ENCODE data around the gene PHF3. TPM values are rescaled to one million over a fixed set of nuclear protein-coding genes. Genes with fewer than 3 reads are reported as not detected.

PHF3 gene
- total RNA-seq, 5 donors from 2014 or later (not counting 1 experiment from before 2014, with no cell fraction given), result 78.5 to 110 (median 93.3) TPM

DNA sequence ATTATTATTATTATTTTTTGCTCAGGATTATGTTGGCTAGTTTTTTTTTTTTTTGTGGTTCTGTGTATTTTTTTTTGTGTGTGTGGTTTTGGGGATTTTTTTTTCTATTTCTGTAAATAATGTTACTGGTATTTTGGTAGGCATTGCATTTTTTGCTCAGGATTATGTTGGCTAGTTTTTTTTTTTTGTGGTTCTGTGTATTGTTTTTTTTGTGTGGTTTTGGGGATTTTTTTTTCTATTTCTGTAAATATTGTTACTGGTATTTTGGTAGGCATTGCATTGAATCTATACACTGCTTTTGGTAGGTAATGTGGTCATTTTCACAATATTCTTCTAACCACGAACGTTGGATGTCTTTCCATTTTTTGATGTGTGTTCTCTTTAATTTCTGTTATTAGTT, 17.4 kb downstream of the PHF3 start:
- no peaks in the 10 kb centered on the region for H3K27me3 ChIP-seq (replicated peaks in 1 of 2; ENCODE audit: control insufficient read depth in 2 of 2, extremely low read depth in 1 of 2, insufficient read depth in 2 of 2, low read length in 1 of 2)
- no CpG with 5 or more reads among the region's 2 CpGs for WGBS (ENCODE audit: insufficient coverage)
- Mint-ChIP-seq H3K27ac (no peak overlapping the region), H3K27me3 (no peaks in the 10 kb centered on the region), H3K4me1 (peaks cover 87 to 93% (median 88%) of the 10 kb centered on the region in 3 donors), H3K4me3 (peak overlapping the region; percentile 14 to 47 (median 25)), H3K9me3 (peaks cover 2 to 4% (median 4%) of the 10 kb centered on the region in 3 donors), H3K36me3 (peaks cover 31% of the 10 kb centered on the region)
- peaks cover 2% of the 10 kb centered on the region for H3K9me3 ChIP-seq
- DNase-seq, result no peak
- peaks cover 10 to 19% of the 10 kb centered on the region in 2 experiments for H3K4me1 ChIP-seq (ENCODE audit: control insufficient read depth in 1 of 2, extremely low read depth in 1 of 2, insufficient read depth in 2 of 2, low read length in 2 of 2)
- H3K27ac ChIP-seq (ENCODE audit: low read length), result no peak overlapping the region
- ChIA-PET POLR2A (interaction anchor here in 1 of 2 donors (0.7 kb wide), 1 partner anchor 56 kb away, joined by 4 read pairs; no protein-coding TSS in a partner anchor), CTCF (interaction anchor here (0.7 kb wide), 2 partner anchors 17 to 18 kb away, joined by 4 to 6 read pairs; partner anchors contain the start of gene PHF3 (in 1 of the 2))
- no peak overlapping the region for H3K4me3 ChIP-seq (ENCODE audit: control insufficient read depth in 1 of 2, extremely low read depth in 1 of 2, low read length in 1 of 2)
- no peaks in the 10 kb centered on the region for H3K36me3 ChIP-seq (ENCODE audit: control insufficient read depth in 2 of 2, extremely low read depth in 1 of 2, insufficient read depth in 1 of 2, low read length in 1 of 2)
- ATAC-seq (replicated peaks in 1 of 4), result no peak

DNA sequence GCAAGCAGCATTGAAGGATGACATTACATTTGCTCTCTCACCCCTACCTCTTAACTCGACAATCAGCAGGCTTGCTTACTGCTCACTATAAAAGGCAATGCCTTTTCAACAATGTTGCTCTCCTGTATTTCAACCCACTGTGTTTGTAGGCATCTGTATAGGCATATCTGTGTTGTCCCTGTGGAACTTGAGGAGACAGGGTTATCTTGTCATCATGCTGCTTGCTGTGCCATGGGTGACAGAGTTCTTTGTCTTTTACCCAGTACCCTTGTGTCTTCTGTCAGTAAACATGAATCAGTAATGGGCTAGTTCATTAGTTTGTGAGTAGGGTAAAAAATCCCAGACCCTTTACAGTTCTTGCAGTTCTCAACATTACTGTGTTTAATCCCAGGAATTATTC, 25.2 kb downstream of the PHF3 start:
- Mint-ChIP-seq H3K9me3 (no peaks in the 10 kb centered on the region), H3K27ac (no peak overlapping the region), H3K4me1 (peaks cover 89 to 95% (median 91%) of the 10 kb centered on the region in 3 donors), H3K4me3 (no peak overlapping the region), H3K27me3 (no peaks in the 10 kb centered on the region), H3K36me3 (peaks cover 16% of the 10 kb centered on the region)
- Histone ChIP-seq H3K4me1 (ENCODE audit: control insufficient read depth in 1 of 2, extremely low read depth in 1 of 2, insufficient read depth in 2 of 2, low read length in 2 of 2) (peaks cover 23 to 27% of the 10 kb centered on the region in 2 experiments), H3K4me3 (ENCODE audit: control insufficient read depth in 1 of 2, extremely low read depth in 1 of 2, low read length in 1 of 2) (no peak overlapping the region), H3K9me3 (no peaks in the 10 kb centered on the region), H3K36me3 (ENCODE audit: control insufficient read depth in 2 of 2, extremely low read depth in 1 of 2, insufficient read depth in 1 of 2, low read length in 1 of 2) (peaks cover 0 to 2% of the 10 kb centered on the region in 2 donors), H3K27me3 (replicated peaks in 1 of 2; ENCODE audit: control insufficient read depth in 2 of 2, extremely low read depth in 1 of 2, insufficient read depth in 2 of 2, low read length in 1 of 2) (no peaks in the 10 kb centered on the region), H3K27ac (ENCODE audit: low read length) (no peak overlapping the region)
- DNase-seq (no peak), ATAC-seq (replicated peaks in 1 of 4) (no peak)
- ChIA-PET CTCF (no interaction called here), POLR2A (no interaction called here)
- no CpG with 5 or more reads among the region's 1 CpG for WGBS (ENCODE audit: insufficient coverage)

DNA sequence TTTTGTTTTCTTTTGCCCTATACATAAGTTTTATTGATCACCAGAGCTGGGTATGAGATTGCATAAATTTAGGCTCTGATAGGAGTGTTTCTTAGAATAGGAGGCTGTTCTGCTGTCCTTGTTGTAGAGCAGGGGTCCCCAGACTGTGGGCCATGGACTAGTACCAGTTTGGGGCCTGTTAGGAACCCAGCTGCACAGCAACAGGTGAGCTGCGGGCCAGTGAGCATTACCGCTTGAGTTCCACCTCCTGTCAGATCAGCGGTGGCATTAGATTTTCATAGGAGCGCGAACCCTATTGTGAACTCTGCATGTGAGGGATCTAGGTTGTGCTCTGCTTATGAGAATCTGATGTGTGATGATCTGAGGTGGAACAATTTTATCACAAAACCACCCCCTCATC, 26.2 kb downstream of the PHF3 start:
- no peak for DNase-seq
- H3K9me3 Mint-ChIP-seq, result no peaks in the 10 kb centered on the region
- H3K9me3 ChIP-seq, result no peaks in the 10 kb centered on the region
- no peak overlapping the region for H3K27ac Mint-ChIP-seq
- H3K27ac ChIP-seq (ENCODE audit: low read length), result no peak overlapping the region
- POLR2A ChIA-PET, result no interaction called here
- H3K4me1 Mint-ChIP-seq, result peaks cover 86 to 93% (median 89%) of the 10 kb centered on the region in 3 donors
- peaks cover 21 to 27% of the 10 kb centered on the region in 2 experiments for H3K4me1 ChIP-seq (ENCODE audit: control insufficient read depth in 1 of 2, extremely low read depth in 1 of 2, insufficient read depth in 2 of 2, low read length in 2 of 2)
- H3K36me3 ChIP-seq (ENCODE audit: control insufficient read depth in 2 of 2, extremely low read depth in 1 of 2, insufficient read depth in 1 of 2, low read length in 1 of 2), result peaks cover 0 to 2% of the 10 kb centered on the region in 2 donors
- H3K36me3 Mint-ChIP-seq, result peaks cover 11% of the 10 kb centered on the region
- H3K4me3 ChIP-seq (ENCODE audit: control insufficient read depth in 1 of 2, extremely low read depth in 1 of 2, low read length in 1 of 2), result no peak overlapping the region
- WGBS (ENCODE audit: insufficient coverage), result no CpG with 5 or more reads among the region's 5 CpGs
- ATAC-seq (replicated peaks in 1 of 4), result no peak
- CTCF ChIA-PET, result no interaction called here
- H3K27me3 ChIP-seq (replicated peaks in 1 of 2; ENCODE audit: control insufficient read depth in 2 of 2, extremely low read depth in 1 of 2, insufficient read depth in 2 of 2, low read length in 1 of 2), result no peaks in the 10 kb centered on the region
- no peaks in the 10 kb centered on the region for H3K27me3 Mint-ChIP-seq
- peak overlapping the region in 1 of 3 donors; percentile 10 for H3K4me3 Mint-ChIP-seq

DNA sequence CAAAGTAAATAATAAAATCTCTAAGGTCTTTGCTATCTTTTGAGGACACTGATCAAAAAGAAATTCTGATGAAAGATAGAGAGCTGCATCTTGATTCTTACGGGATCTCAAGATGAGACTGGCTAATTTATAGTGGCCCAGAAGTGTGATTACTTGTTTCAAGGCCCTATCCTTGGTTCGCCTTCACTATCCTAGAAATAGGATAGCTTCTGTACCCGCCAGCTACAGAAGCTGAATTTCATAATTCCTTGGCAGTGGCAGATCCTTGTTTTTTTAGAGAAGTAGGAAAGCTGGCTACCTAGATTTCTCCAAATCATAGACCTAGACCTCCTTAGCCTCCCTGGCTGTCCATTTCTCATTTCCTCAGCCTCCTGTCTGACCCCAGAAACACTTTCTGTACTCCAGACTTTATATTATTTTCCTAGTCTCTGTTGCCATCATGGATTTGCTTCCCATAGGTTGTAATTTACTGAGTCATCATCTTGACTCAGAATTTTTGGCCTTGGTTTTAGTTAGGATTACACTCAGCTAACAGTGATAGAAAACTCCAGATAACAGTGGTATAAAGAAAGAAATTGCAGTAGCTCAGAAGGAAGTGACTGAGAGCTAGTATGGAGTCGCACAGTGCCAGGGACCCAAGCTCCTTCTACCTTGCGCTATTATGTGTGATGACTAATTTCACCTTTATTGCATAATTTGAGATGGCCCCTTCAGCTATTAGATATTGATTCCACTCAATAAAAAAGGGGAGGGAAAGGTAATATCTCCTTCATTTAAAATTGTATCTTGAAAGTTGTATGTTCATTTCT, 27.7 kb downstream of the PHF3 start:
- peaks cover 83 to 89% (median 86%) of the 10 kb centered on the region in 3 donors for H3K4me1 Mint-ChIP-seq

DNA sequence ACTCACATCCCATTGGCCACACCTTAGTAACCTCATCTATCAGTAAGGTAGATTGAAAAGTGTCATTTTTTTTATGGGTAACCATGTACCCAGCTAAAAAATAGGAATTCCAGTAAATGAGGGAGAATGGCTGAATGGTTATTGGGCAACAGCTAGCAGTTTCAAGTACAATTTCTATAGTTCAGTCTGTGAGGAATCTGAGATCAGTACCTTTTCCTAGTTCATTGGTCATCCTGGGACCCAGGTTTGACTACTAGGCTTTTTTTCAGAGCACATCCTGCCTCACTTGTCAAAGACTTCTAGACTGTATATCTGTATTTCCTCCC, 28.3 kb downstream of the PHF3 start:
- Mint-ChIP-seq H3K27ac (no peak overlapping the region), H3K9me3 (no peaks in the 10 kb centered on the region), H3K36me3 (peaks cover 11% of the 10 kb centered on the region), H3K27me3 (no peaks in the 10 kb centered on the region), H3K4me1 (peaks cover 83 to 89% (median 85%) of the 10 kb centered on the region in 3 donors), H3K4me3 (peak overlapping the region in 1 of 3 donors; percentile 46)
- Histone ChIP-seq H3K36me3 (ENCODE audit: control insufficient read depth in 2 of 2, extremely low read depth in 1 of 2, insufficient read depth in 1 of 2, low read length in 1 of 2) (peaks cover 0 to 2% of the 10 kb centered on the region in 2 donors), H3K27ac (ENCODE audit: low read length) (no peak overlapping the region), H3K27me3 (replicated peaks in 1 of 2; ENCODE audit: control insufficient read depth in 2 of 2, extremely low read depth in 1 of 2, insufficient read depth in 2 of 2, low read length in 1 of 2) (no peaks in the 10 kb centered on the region), H3K4me3 (ENCODE audit: control insufficient read depth in 1 of 2, extremely low read depth in 1 of 2, low read length in 1 of 2) (no peak overlapping the region), H3K9me3 (no peaks in the 10 kb centered on the region), H3K4me1 (ENCODE audit: control insufficient read depth in 1 of 2, extremely low read depth in 1 of 2, insufficient read depth in 2 of 2, low read length in 2 of 2) (peaks cover 20 to 21% of the 10 kb centered on the region in 2 experiments)
- ChIA-PET POLR2A (interaction anchor here in 1 of 2 donors (0.6 kb wide), 1 partner anchor 84 kb away, joined by 3 read pairs; no protein-coding TSS in a partner anchor), CTCF (interaction anchor here (0.7 to 1.3 kb wide), 3 partner anchors 15 to 65 kb away, joined by 3 read pairs; no protein-coding TSS in a partner anchor)
- ATAC-seq (replicated peaks in 1 of 4) (peak in 1 of 4 experiments; percentile 22), DNase-seq (no peak)

More for the DNA sequence above, 27.7 kb downstream of the PHF3 start:
- H3K27ac ChIP-seq (ENCODE audit: low read length), result no peak overlapping the region
- ATAC-seq (replicated peaks in 1 of 4) (peak in 1 of 4 experiments; percentile 29), DNase-seq (no peak)
- H3K4me3 ChIP-seq (ENCODE audit: control insufficient read depth in 1 of 2, extremely low read depth in 1 of 2, low read length in 1 of 2), result no peak overlapping the region
- Mint-ChIP-seq H3K36me3 (peaks cover 15% of the 10 kb centered on the region), H3K27me3 (no peaks in the 10 kb centered on the region), H3K27ac (no peak overlapping the region), H3K9me3 (no peaks in the 10 kb centered on the region), H3K4me3 (peak overlapping the region in 1 of 3 donors; percentile 46)
- 100% methylated on average over 1 of the region's 5 CpGs for WGBS (ENCODE audit: insufficient coverage)
- peaks cover 21 to 22% of the 10 kb centered on the region in 2 experiments for H3K4me1 ChIP-seq (ENCODE audit: control insufficient read depth in 1 of 2, extremely low read depth in 1 of 2, insufficient read depth in 2 of 2, low read length in 2 of 2)
- peaks cover 0 to 2% of the 10 kb centered on the region in 2 donors for H3K36me3 ChIP-seq (ENCODE audit: control insufficient read depth in 2 of 2, extremely low read depth in 1 of 2, insufficient read depth in 1 of 2, low read length in 1 of 2)
- ChIA-PET POLR2A (interaction anchor here (0.6 to 0.7 kb wide), 3 partner anchors 9 to 27 kb away, joined by 3 to 4 read pairs (median 3); no protein-coding TSS in a partner anchor), CTCF (interaction anchor here (0.7 to 1.3 kb wide), 3 partner anchors 14 to 65 kb away, joined by 3 read pairs; no protein-coding TSS in a partner anchor)
- H3K27me3 ChIP-seq (replicated peaks in 1 of 2; ENCODE audit: control insufficient read depth in 2 of 2, extremely low read depth in 1 of 2, insufficient read depth in 2 of 2, low read length in 1 of 2), result no peaks in the 10 kb centered on the region
- H3K9me3 ChIP-seq, result no peaks in the 10 kb centered on the region

DNA sequence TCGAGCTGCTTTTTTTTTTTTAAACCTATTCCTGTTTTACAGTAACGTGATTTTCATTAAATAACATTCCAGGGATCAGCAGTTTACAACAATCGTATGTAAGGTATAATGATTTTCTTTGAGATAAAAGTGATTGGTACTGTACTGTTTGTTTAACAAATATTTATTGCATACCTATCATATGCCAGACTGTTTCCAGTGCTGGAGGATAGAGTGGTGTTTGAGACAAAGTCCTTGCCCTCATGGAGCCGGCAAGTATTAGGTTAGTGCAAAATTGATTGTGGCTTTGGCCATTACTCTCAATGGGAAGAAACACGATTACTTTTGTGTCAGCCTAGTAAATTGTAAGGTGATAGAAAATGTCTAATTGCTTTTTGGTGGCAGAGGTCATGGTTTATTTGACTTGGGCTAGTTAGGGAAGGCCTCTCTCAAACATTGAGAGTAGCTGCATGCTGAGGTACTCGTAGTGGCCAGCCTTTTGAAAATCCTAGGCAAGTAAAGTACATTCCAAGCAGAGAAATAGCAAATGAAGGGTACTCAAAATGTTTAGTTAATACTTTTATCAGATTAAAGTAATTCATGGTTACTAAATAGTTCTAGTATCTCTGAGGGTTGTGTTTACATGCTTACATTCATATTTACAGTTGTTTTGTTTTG, 35.6 kb downstream of the PHF3 start:
- no peaks in the 10 kb centered on the region for H3K9me3 ChIP-seq
- Mint-ChIP-seq H3K4me1 (peaks cover 61 to 65% (median 65%) of the 10 kb centered on the region in 3 donors), H3K36me3 (peaks cover 11% of the 10 kb centered on the region), H3K4me3 (no peak overlapping the region), H3K27ac (no peak overlapping the region), H3K27me3 (no peaks in the 10 kb centered on the region), H3K9me3 (no peaks in the 10 kb centered on the region)
- no peaks in the 10 kb centered on the region for H3K27me3 ChIP-seq (replicated peaks in 1 of 2; ENCODE audit: control insufficient read depth in 2 of 2, extremely low read depth in 1 of 2, insufficient read depth in 2 of 2, low read length in 1 of 2)
- H3K36me3 ChIP-seq (ENCODE audit: control insufficient read depth in 2 of 2, extremely low read depth in 1 of 2, insufficient read depth in 1 of 2, low read length in 1 of 2), result peaks cover 0 to 6% of the 10 kb centered on the region in 2 donors
- CTCF ChIA-PET, result interaction anchor here in 1 of 2 donors (0.6 kb wide), 1 partner anchor 22 kb away, joined by 3 read pairs; no protein-coding TSS in a partner anchor
- no peak for DNase-seq
- whole genome bisulfite sequencing (ENCODE audit: insufficient coverage), result 67% methylated on average over 3 of the region's 6 CpGs
- no peak overlapping the region for H3K27ac ChIP-seq (ENCODE audit: low read length)
- H3K4me3 ChIP-seq (ENCODE audit: control insufficient read depth in 1 of 2, extremely low read depth in 1 of 2, low read length in 1 of 2), result no peak overlapping the region
- POLR2A ChIA-PET, result interaction anchor here (0.5 to 0.6 kb wide), 3 partner anchors 12 to 13 kb away, joined by 3 to 4 read pairs (median 3); no protein-coding TSS in a partner anchor
- ATAC-seq (replicated peaks in 1 of 4), result no peak
- peaks cover 4% of the 10 kb centered on the region in 2 experiments for H3K4me1 ChIP-seq (ENCODE audit: control insufficient read depth in 1 of 2, extremely low read depth in 1 of 2, insufficient read depth in 2 of 2, low read length in 2 of 2)

All from T-cell (primary cell).